ENCODE data around the gene ARHGEF7. TPM values are rescaled to one million over a fixed set of nuclear protein-coding genes. Genes with fewer than 3 reads are reported as not detected.

ARHGEF7 gene
- polyA plus RNA-seq, 1 donor = 86.2 TPM

- DNase-seq = no peak
Observed at GRCh38 chr13:111228262-111229144, 113.4 kb downstream of the ARHGEF7 start.

GRCh38 chr13:111230385-111230930 is 115.3 kb downstream of the ARHGEF7 start:
- no peak for DNase-seq

- DNase-seq = no peak
Observed at GRCh38 chr13:111232191-111232590, 117.1 kb downstream of the ARHGEF7 start.

- no peak for DNase-seq
Observed at GRCh38 chr13:111233080-111233479, 118.0 kb downstream of the ARHGEF7 start.

GRCh38 chr13:111239764-111240670 is 124.9 kb downstream of the ARHGEF7 start:
- no peak for DNase-seq

GRCh38 chr13:111241006-111241755 is 126.1 kb downstream of the ARHGEF7 start:
- no peak for DNase-seq

GRCh38 chr13:111241862-111242261 is 126.8 kb downstream of the ARHGEF7 start:
- no peak for DNase-seq

GRCh38 chr13:111242585-111242984 is 127.5 kb downstream of the ARHGEF7 start:
- no peak for DNase-seq

GRCh38 chr13:111243981-111244380 is 128.9 kb downstream of the ARHGEF7 start:
- DNase-seq = no peak

- DNase-seq = no peak
Observed at GRCh38 chr13:111245576-111246384, 130.7 kb downstream of the ARHGEF7 start.

- no peak for DNase-seq
Observed at GRCh38 chr13:111247552-111247951, 132.4 kb downstream of the ARHGEF7 start.

GRCh38 chr13:111248822-111249221 is 133.7 kb downstream of the ARHGEF7 start:
- DNase-seq = no peak

GRCh38 chr13:111249637-111250360 is 134.7 kb downstream of the ARHGEF7 start:
- DNase-seq = no peak

- no peak for DNase-seq
Observed at GRCh38 chr13:111251646-111252445, 136.7 kb downstream of the ARHGEF7 start.

GRCh38 chr13:111252446-111253364 is 137.6 kb downstream of the ARHGEF7 start:
- no peak for DNase-seq

- no peak for DNase-seq
Observed at GRCh38 chr13:111253365-111253872, 138.3 kb downstream of the ARHGEF7 start.

- DNase-seq = no peak
Observed at GRCh38 chr13:111255228-111255790, 140.2 kb downstream of the ARHGEF7 start.

- DNase-seq = no peak
Observed at GRCh38 chr13:111256458-111256857, 141.3 kb downstream of the ARHGEF7 start.
